SU-DHL-6 (cell line): ENCODE data around the gene ZNF618.

ENCODE experiments used
- CTCF ChIP-seq: fragments of 200-600 bp; sonication (generic); IDR thresholded peaks from one replicate; pipeline ENCODE4 v1.5.1; 2017; ENCODE audit warnings: antibody characterized with exemption, mild to moderate bottlenecking, low read length, moderate library complexity; ENCODE audit not compliant: insufficient read depth, poor library complexity, severe bottlenecking
- EZH2phosphoT487 ChIP-seq: fragments of 200-600 bp; sonication (generic), shearing (Covaris generic); conservative IDR thresholded peaks from 2 replicates; pipeline ENCODE4 v1.6.1; 2018; ENCODE audit warnings: mild to moderate bottlenecking, antibody characterized with exemption, low read length, moderate library complexity, mixed read lengths

- no peak for TF ChIP-seq CTCF
- no peak for TF ChIP-seq EZH2phosphoT487
Measured at GRCh38 chr9:113988385-113989016, 112.4 kb downstream of the ZNF618 start.
